OCI-LY7 (cell line): Measurements from ENCODE around the gene TRAF4. TPM values are rescaled to one million over a fixed set of nuclear protein-coding genes. Genes with fewer than 3 reads are reported as not detected.
A peak's percentile ranks its signal among the peaks of the same experiment; 100 is the strongest.

Source experiments
- BruUV-seq: library from RNA; stranded (reverse); fragments of 400-500 nt; replicated peaks from 2 replicates; lab custom pipeline; 2021; lab: Mats Ljungman, UMichigan
- CTCF ChIA-PET: fragments of 300-600 bp; sonication (Branson Sonifier 250); formaldehyde crosslinking; loops from one replicate; lab custom pipeline; 2022; ENCODE audit warnings: antibody characterized with exemption; ENCODE audit not compliant: unreplicated experiment; lab: Charles Lee
- POLR2A ChIA-PET: fragments of 300-600 bp; sonication (Branson Sonifier 250); formaldehyde crosslinking; loops from one replicate; lab custom pipeline; 2022; ENCODE audit warnings: antibody characterized with exemption; lab: Charles Lee
- DNase-seq: peaks from one replicate; pipeline ENCODE4 v3.0.0-alpha.2; 2015; ENCODE audit warnings: low spot score
- H2AFZ ChIP-seq: fragments of 200-600 bp; sonication (generic), shearing (Covaris generic); 2 replicates; pipeline ENCODE4 v1.6.1; 2014; ENCODE audit warnings: mild to moderate bottlenecking, antibody characterized with exemption, low read length, moderate library complexity
- H3K27ac ChIP-seq: fragments of 200-600 bp; sonication (generic); 2 replicates; pipeline ENCODE4 v1.5.1; 2014; ENCODE audit warnings: mixed run types, low read depth, mild to moderate bottlenecking, moderate library complexity, low read length, inconsistent platforms; ENCODE audit not compliant: poor library complexity, severe bottlenecking
- H3K36me3 ChIP-seq: fragments of 200-600 bp; sonication (generic); 2 replicates; pipeline ENCODE4 v1.6.1; 2014; ENCODE audit warnings: mild to moderate bottlenecking, antibody characterized with exemption, low read length, moderate library complexity, mixed read lengths; ENCODE audit not compliant: insufficient read depth
- H3K4me1 ChIP-seq: fragments of 200-600 bp; sonication (generic); 2 replicates; pipeline ENCODE4 v1.5.1; 2014; ENCODE audit warnings: mild to moderate bottlenecking, low read length; ENCODE audit not compliant: insufficient read depth, poor library complexity, severe bottlenecking
- H3K4me2 ChIP-seq: fragments of 200-600 bp; sonication (generic); 2 replicates; pipeline ENCODE4 v1.6.1; 2014; ENCODE audit warnings: mild to moderate bottlenecking, low read length
- H3K4me3 ChIP-seq: fragments of 200-600 bp; sonication (generic); 2 replicates; pipeline ENCODE4 v1.5.1; 2014; ENCODE audit warnings: mild to moderate bottlenecking, low read depth, low read length; ENCODE audit not compliant: poor library complexity, severe bottlenecking
- H3K79me2 ChIP-seq: fragments of 200-600 bp; sonication (generic); 2 replicates; pipeline ENCODE4 v1.6.1; 2016; ENCODE audit warnings: low read depth, mild to moderate bottlenecking, low read length, moderate library complexity, mixed read lengths; ENCODE audit not compliant: insufficient read depth
- H3K9me2 ChIP-seq: fragments of 200-600 bp; sonication (generic); 2 replicates; pipeline ENCODE4 v1.6.1; 2016; ENCODE audit warnings: mild to moderate bottlenecking, low read length, mixed read lengths; ENCODE audit not compliant: insufficient read depth
- H3K9me3 ChIP-seq: fragments of 200-600 bp; sonication (generic); 2 replicates; pipeline ENCODE4 v1.6.1; 2014; ENCODE audit warnings: mild to moderate bottlenecking, mixed run types, low read length, mixed read lengths
- H4K20me1 ChIP-seq: fragments of 200-600 bp; sonication (generic); 2 replicates; pipeline ENCODE4 v1.6.1; 2014; ENCODE audit warnings: mild to moderate bottlenecking, antibody characterized with exemption, low read length, moderate library complexity, mixed read lengths; ENCODE audit not compliant: insufficient read depth
- EZH2phosphoT487 ChIP-seq: fragments of 200-600 bp; sonication (generic); IDR thresholded peaks from 2 replicates; pipeline ENCODE4 v1.6.1; 2018; ENCODE audit warnings: low read depth, borderline replicate concordance, mild to moderate bottlenecking, mixed run types, antibody characterized with exemption, low read length, moderate library complexity, mixed read lengths
- intact Hi-C: fragments of 100-400 bp; cut with micrococcal nuclease; formaldehyde crosslinking; loops from one replicate; pipeline ENCODE4 v1.10.0; 2022; ENCODE audit not compliant: unreplicated experiment
- total RNA-seq, 2 experiments: library from RNA; depleted of rRNA in 1 of 2; stranded (reverse); fragments of >200 nt in 1 of 2; shearing (Covaris generic) in 1 of 2; gene quantifications; 2 replicates each; pipeline ENCODE4 v1.2.3, GENCODE V29; 2014 to 2022
- TF ChIP-seq, protein P1 (sequence below): fragments of 200-600 bp; sonication (generic); conservative IDR thresholded peaks from 2 replicates; pipeline ENCODE4 v1.5.1; 2014; ENCODE audit warnings: mild to moderate bottlenecking, antibody characterized with exemption, low read length, moderate library complexity, mixed read lengths

TRAF4 gene
- total RNA-seq, 2 experiments from 2014 or later = 105 to 123 TPM

DNA sequence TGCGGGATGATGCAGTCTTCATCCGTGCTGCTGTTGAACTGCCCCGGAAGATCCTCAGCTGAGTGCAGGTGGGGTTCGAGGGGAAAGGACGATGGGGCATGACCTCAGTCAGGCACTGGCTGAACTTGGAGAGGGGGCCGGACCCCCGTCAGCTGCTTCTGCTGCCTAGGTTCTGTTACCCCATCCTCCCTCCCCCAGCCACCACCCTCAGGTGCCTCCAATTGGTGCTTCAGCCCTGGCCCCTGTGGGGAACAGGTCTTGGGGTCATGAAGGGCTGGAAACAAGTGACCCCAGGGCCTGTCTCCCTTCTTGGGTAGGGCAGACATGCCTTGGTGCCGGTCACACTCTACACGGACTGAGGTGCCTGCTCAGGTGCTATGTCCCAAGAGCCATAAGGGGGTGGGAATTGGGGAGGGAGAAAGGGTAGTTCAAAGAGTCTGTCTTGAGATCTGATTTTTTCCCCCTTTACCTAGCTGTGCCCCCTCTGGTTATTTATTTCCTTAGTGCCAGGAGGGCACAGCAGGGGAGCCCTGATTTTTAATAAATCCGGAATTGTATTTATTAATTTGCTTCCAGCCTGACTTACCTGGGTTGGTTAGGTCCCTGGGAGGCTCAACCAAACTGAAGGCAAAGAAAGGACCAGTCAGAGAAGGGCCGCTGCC lies 5.8 kb downstream of the TRAF4 start:
- intact Hi-C loops = loop anchor here (1.0 kb wide), 2 partner anchors 11 to 22 kb away; no protein-coding TSS in a partner anchor
- peaks cover 32% of the 10 kb centered on the region for H3K79me2 ChIP-seq
- H3K36me3 ChIP-seq = peaks cover 80% of the 10 kb centered on the region
- H3K4me1 ChIP-seq = peaks cover 35% of the 10 kb centered on the region
- POLR2A ChIA-PET = interaction anchor here (1.0 to 2.1 kb wide), 2 partner anchors 15 to 22 kb away, joined by 5 to 6 read pairs; no protein-coding TSS in a partner anchor
- H4K20me1 ChIP-seq = peaks cover 28% of the 10 kb centered on the region
- no peak for DNase-seq
- TSS peak; percentile 4 for BruUV-seq
- no peaks in the 10 kb centered on the region for H3K9me3 ChIP-seq
- H3K4me3 ChIP-seq = no peak overlapping the region
- H3K4me2 ChIP-seq = peak overlapping the region; percentile 7; the same call in 1 of the 2 replicates
- H2AFZ ChIP-seq = no peak overlapping the region
- TF ChIP-seq EZH2phosphoT487 = no peak
- TF ChIP-seq, protein P1, sequence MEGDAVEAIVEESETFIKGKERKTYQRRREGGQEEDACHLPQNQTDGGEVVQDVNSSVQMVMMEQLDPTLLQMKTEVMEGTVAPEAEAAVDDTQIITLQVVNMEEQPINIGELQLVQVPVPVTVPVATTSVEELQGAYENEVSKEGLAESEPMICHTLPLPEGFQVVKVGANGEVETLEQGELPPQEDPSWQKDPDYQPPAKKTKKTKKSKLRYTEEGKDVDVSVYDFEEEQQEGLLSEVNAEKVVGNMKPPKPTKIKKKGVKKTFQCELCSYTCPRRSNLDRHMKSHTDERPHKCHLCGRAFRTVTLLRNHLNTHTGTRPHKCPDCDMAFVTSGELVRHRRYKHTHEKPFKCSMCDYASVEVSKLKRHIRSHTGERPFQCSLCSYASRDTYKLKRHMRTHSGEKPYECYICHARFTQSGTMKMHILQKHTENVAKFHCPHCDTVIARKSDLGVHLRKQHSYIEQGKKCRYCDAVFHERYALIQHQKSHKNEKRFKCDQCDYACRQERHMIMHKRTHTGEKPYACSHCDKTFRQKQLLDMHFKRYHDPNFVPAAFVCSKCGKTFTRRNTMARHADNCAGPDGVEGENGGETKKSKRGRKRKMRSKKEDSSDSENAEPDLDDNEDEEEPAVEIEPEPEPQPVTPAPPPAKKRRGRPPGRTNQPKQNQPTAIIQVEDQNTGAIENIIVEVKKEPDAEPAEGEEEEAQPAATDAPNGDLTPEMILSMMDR = no peak
- H3K27ac ChIP-seq = peak overlapping the region; percentile 38
- CTCF ChIA-PET = interaction anchor here (0.8 to 3.3 kb wide), 4 partner anchors 8 to 77 kb away, joined by 3 to 27 read pairs (median 4); partner anchors contain the start of genes NEK8 and TLCD1
- no peaks in the 10 kb centered on the region for H3K9me2 ChIP-seq

DNA sequence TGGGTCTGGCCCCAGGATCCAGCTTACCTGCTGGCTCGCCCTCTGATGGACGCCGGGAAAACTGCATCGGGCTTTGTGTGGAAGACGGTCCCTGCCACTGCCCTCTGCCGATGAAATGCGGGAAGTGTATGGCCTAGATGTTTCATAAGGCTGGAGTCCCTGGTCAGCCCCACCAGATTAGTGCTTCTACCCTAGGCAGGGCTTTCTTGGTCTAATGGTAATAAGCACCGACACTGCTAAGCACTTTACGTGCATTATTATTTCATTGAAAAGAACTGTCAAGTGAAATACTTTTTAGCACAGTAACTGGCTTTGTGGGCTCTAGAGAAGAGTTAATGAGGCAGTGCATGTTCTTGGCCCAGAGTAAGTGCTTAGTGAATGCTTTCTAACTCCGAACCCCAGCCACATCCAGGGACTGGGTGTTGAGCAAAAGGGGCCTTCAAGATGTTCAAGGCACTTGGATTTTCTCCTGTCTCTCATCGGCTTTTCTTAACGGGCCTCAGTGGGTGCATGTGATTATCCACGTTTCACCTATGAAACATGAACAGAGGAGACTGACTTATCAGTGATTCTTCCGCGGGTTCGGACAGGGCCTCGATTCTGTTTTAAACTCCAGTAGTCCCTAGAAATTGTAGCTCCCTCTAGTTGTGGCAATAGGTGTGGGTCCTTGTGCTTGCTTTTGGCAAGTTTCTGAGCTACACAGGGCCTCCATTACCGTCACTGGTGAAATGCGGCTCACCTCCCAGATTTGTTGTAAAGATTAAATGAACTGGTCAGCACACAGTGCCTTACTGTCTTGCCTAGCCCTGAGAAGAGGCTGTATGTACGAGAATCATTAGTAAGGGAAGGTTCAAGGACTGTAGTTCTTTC lies 6.6 kb downstream of the TRAF4 start:
- Histone ChIP-seq H3K27ac (no peak overlapping the region), H3K9me3 (no peaks in the 10 kb centered on the region), H3K4me3 (no peak overlapping the region), H3K79me2 (peaks cover 25% of the 10 kb centered on the region), H3K4me2 (no peak overlapping the region; the same call in 1 of the 2 replicates), H3K9me2 (no peaks in the 10 kb centered on the region), H4K20me1 (peaks cover 24% of the 10 kb centered on the region), H3K36me3 (peaks cover 72% of the 10 kb centered on the region), H2AFZ (no peak overlapping the region), H3K4me1 (peaks cover 33% of the 10 kb centered on the region)
- intact Hi-C loops = loop anchor here (1.0 kb wide), 2 partner anchors 12 to 23 kb away; no protein-coding TSS in a partner anchor
- TF ChIP-seq EZH2phosphoT487 = no peak
- TF ChIP-seq, protein P1 = peak; percentile 99
- BruUV-seq = TSS peak; percentile 65
- peak; percentile 93 for DNase-seq
- CTCF ChIA-PET = interaction anchor here (0.8 to 3.3 kb wide), 4 partner anchors 8 to 76 kb away, joined by 3 to 27 read pairs (median 4); partner anchors contain the start of genes NEK8 and TLCD1
- POLR2A ChIA-PET = interaction anchor here (0.6 to 2.1 kb wide), 4 partner anchors 16 to 49 kb away, joined by 5 to 6 read pairs (median 5); partner anchors contain the start of gene RPL23A
